ENCODE results near the gene C10orf71.

The C10orf71 gene

GRCh38 chr10:49363309-49364031 lies 64.5 kb downstream of the C10orf71 start:
- H3K36me3 Mint-ChIP-seq: no peaks in the 10 kb centered on the region
- H3K27me3 Mint-ChIP-seq: peaks cover 13% of the 10 kb centered on the region
- H3K27ac Mint-ChIP-seq: no peak overlapping the region
- CTCF ChIA-PET: no interaction called here
- no peaks in the 10 kb centered on the region for H3K9me3 Mint-ChIP-seq
- H3K4me3 Mint-ChIP-seq: no peak overlapping the region
- DNase-seq: no peak
- no peaks in the 10 kb centered on the region for H3K4me1 Mint-ChIP-seq

GRCh38 chr10:49364051-49364450 lies 65.1 kb downstream of the C10orf71 start:
- no peak overlapping the region for H3K4me3 Mint-ChIP-seq
- DNase-seq: no peak
- no peak overlapping the region for H3K27ac Mint-ChIP-seq

GRCh38 chr10:49364747-49365146 lies 65.8 kb downstream of the C10orf71 start:
- no peaks in the 10 kb centered on the region for H3K4me1 Mint-ChIP-seq
- no peak overlapping the region for H3K4me3 Mint-ChIP-seq
- no peak for DNase-seq
- no peak overlapping the region for H3K27ac Mint-ChIP-seq
- H3K36me3 Mint-ChIP-seq: no peaks in the 10 kb centered on the region
- H3K27me3 Mint-ChIP-seq: peaks cover 13% of the 10 kb centered on the region
- CTCF ChIA-PET: no interaction called here
- H3K9me3 Mint-ChIP-seq: no peaks in the 10 kb centered on the region

More at GRCh38 chr10:49364051-49364450, 65.1 kb downstream of the C10orf71 start:
- no peaks in the 10 kb centered on the region for H3K9me3 Mint-ChIP-seq
- CTCF ChIA-PET: no interaction called here
- H3K4me1 Mint-ChIP-seq: no peaks in the 10 kb centered on the region
- peaks cover 13% of the 10 kb centered on the region for H3K27me3 Mint-ChIP-seq
- H3K36me3 Mint-ChIP-seq: no peaks in the 10 kb centered on the region

GRCh38 chr10:49365275-49365674 lies 66.3 kb downstream of the C10orf71 start:
- H3K4me1 Mint-ChIP-seq: no peaks in the 10 kb centered on the region
- no peak for DNase-seq
- H3K9me3 Mint-ChIP-seq: no peaks in the 10 kb centered on the region
- H3K36me3 Mint-ChIP-seq: no peaks in the 10 kb centered on the region
- H3K27ac Mint-ChIP-seq: no peak overlapping the region
- H3K27me3 Mint-ChIP-seq: peaks cover 13% of the 10 kb centered on the region
- H3K4me3 Mint-ChIP-seq: no peak overlapping the region
- CTCF ChIA-PET: no interaction called here

GRCh38 chr10:49365675-49366415 lies 66.9 kb downstream of the C10orf71 start:
- peaks cover 13% of the 10 kb centered on the region for H3K27me3 Mint-ChIP-seq
- no peak overlapping the region for H3K27ac Mint-ChIP-seq
- CTCF ChIA-PET: no interaction called here
- H3K9me3 Mint-ChIP-seq: no peaks in the 10 kb centered on the region
- H3K36me3 Mint-ChIP-seq: no peaks in the 10 kb centered on the region
- DNase-seq: no peak
- no peak overlapping the region for H3K4me3 Mint-ChIP-seq
- H3K4me1 Mint-ChIP-seq: no peaks in the 10 kb centered on the region

- H3K36me3 Mint-ChIP-seq: no peaks in the 10 kb centered on the region
- H3K4me1 Mint-ChIP-seq: no peaks in the 10 kb centered on the region
- H3K27ac Mint-ChIP-seq: no peak overlapping the region
- no peaks in the 10 kb centered on the region for H3K9me3 Mint-ChIP-seq
- peaks cover 13% of the 10 kb centered on the region for H3K27me3 Mint-ChIP-seq
- no peak overlapping the region for H3K4me3 Mint-ChIP-seq
- DNase-seq: no peak
- CTCF ChIA-PET: no interaction called here
Measured at GRCh38 chr10:49366460-49366859, 67.5 kb downstream of the C10orf71 start.

- Mint-ChIP-seq H3K27me3 (peaks cover 7% of the 10 kb centered on the region), H3K4me1 (no peaks in the 10 kb centered on the region), H3K4me3 (no peak overlapping the region), H3K36me3 (no peaks in the 10 kb centered on the region), H3K27ac (no peak overlapping the region), H3K9me3 (no peaks in the 10 kb centered on the region)
- CTCF ChIA-PET: no interaction called here
- DNase-seq: no peak
Measured at GRCh38 chr10:49367600-49367999, 68.6 kb downstream of the C10orf71 start.

GRCh38 chr10:49368256-49368655 lies 69.3 kb downstream of the C10orf71 start:
- peaks cover 7% of the 10 kb centered on the region for H3K27me3 Mint-ChIP-seq
- H3K36me3 Mint-ChIP-seq: no peaks in the 10 kb centered on the region
- H3K9me3 Mint-ChIP-seq: no peaks in the 10 kb centered on the region
- DNase-seq: no peak
- H3K4me1 Mint-ChIP-seq: no peaks in the 10 kb centered on the region
- H3K4me3 Mint-ChIP-seq: no peak overlapping the region
- CTCF ChIA-PET: interaction anchor here (0.6 kb wide), 1 partner anchor 93 kb away, joined by 4 read pairs; no protein-coding TSS in a partner anchor
- no peak overlapping the region for H3K27ac Mint-ChIP-seq

GRCh38 chr10:49369216-49370162 lies 70.5 kb downstream of the C10orf71 start:
- no peaks in the 10 kb centered on the region for H3K9me3 Mint-ChIP-seq
- no peak for DNase-seq
- no peaks in the 10 kb centered on the region for H3K4me1 Mint-ChIP-seq
- H3K27me3 Mint-ChIP-seq: peaks cover 7% of the 10 kb centered on the region
- CTCF ChIA-PET: no interaction called here
- H3K4me3 Mint-ChIP-seq: no peak overlapping the region
- H3K36me3 Mint-ChIP-seq: no peaks in the 10 kb centered on the region
- no peak overlapping the region for H3K27ac Mint-ChIP-seq

GRCh38 chr10:49370326-49371100 lies 71.5 kb downstream of the C10orf71 start:
- H3K27ac Mint-ChIP-seq: no peak overlapping the region
- no peak for DNase-seq
- no peaks in the 10 kb centered on the region for H3K9me3 Mint-ChIP-seq
- no peaks in the 10 kb centered on the region for H3K36me3 Mint-ChIP-seq
- no peak overlapping the region for H3K4me3 Mint-ChIP-seq
- CTCF ChIA-PET: no interaction called here
- H3K27me3 Mint-ChIP-seq: peaks cover 6% of the 10 kb centered on the region
- no peaks in the 10 kb centered on the region for H3K4me1 Mint-ChIP-seq

GRCh38 chr10:49371967-49372366 lies 73.0 kb downstream of the C10orf71 start:
- Mint-ChIP-seq H3K4me3 (no peak overlapping the region), H3K36me3 (no peaks in the 10 kb centered on the region), H3K4me1 (no peaks in the 10 kb centered on the region), H3K27me3 (peaks cover 18% of the 10 kb centered on the region), H3K27ac (no peak overlapping the region), H3K9me3 (no peaks in the 10 kb centered on the region)
- CTCF ChIA-PET: no interaction called here
- no peak for DNase-seq

GRCh38 chr10:49373361-49373760 lies 74.4 kb downstream of the C10orf71 start:
- CTCF ChIA-PET: no interaction called here
- no peak for DNase-seq
- no peak overlapping the region for H3K4me3 Mint-ChIP-seq

GRCh38 chr10:49374740-49375139 lies 75.8 kb downstream of the C10orf71 start:
- CTCF ChIA-PET: interaction anchor here (1.5 kb wide), 1 partner anchor 33 kb away, joined by 6 read pairs; no protein-coding TSS in a partner anchor
- no peak overlapping the region for H3K27ac Mint-ChIP-seq
- H3K36me3 Mint-ChIP-seq: no peaks in the 10 kb centered on the region
- H3K4me3 Mint-ChIP-seq: no peak overlapping the region
- DNase-seq: no peak
- no peaks in the 10 kb centered on the region for H3K4me1 Mint-ChIP-seq
- peaks cover 20% of the 10 kb centered on the region for H3K27me3 Mint-ChIP-seq
- H3K9me3 Mint-ChIP-seq: no peaks in the 10 kb centered on the region

More at GRCh38 chr10:49373361-49373760, 74.4 kb downstream of the C10orf71 start:
- H3K9me3 Mint-ChIP-seq: no peaks in the 10 kb centered on the region
- H3K27me3 Mint-ChIP-seq: peaks cover 18% of the 10 kb centered on the region
- no peaks in the 10 kb centered on the region for H3K36me3 Mint-ChIP-seq
- no peak overlapping the region for H3K27ac Mint-ChIP-seq
- no peaks in the 10 kb centered on the region for H3K4me1 Mint-ChIP-seq

GRCh38 chr10:49375611-49376010 lies 76.6 kb downstream of the C10orf71 start:
- CTCF ChIA-PET: no interaction called here

More at GRCh38 chr10:49375611-49376010, 76.6 kb downstream of the C10orf71 start:
- Mint-ChIP-seq H3K4me1 (no peaks in the 10 kb centered on the region), H3K36me3 (no peaks in the 10 kb centered on the region), H3K27me3 (peaks cover 21% of the 10 kb centered on the region), H3K4me3 (no peak overlapping the region), H3K27ac (no peak overlapping the region), H3K9me3 (no peaks in the 10 kb centered on the region)
- no peak for DNase-seq
